GM23338 (cell line): ENCODE data around the gene PPL. TPM values are rescaled to one million over a fixed set of nuclear protein-coding genes. Genes with fewer than 3 reads are reported as not detected.

ENCODE experiments used
- ATAC-seq: fragments of 200-7000 bp; cut with Tn5 transposase; 3 replicates; pipeline ENCODE4 v1.9.1; 2020
- DNase-seq: peaks from one replicate; pipeline ENCODE4 v3.0.0-alpha.2; 2015; ENCODE audit warnings: low spot score
- H2AFZ ChIP-seq: fragments of 200-600 bp; sonication (generic); 2 replicates; pipeline ENCODE4 v1.8.0; 2016; ENCODE audit warnings: antibody characterized with exemption, mild to moderate bottlenecking, moderate library complexity
- H3F3A ChIP-seq: fragments of 200-600 bp; sonication (generic); replicated peaks from 2 replicates; pipeline ENCODE4 v1.8.0; 2017; ENCODE audit warnings: antibody characterized with exemption, mixed run types, low read depth
- H3K27ac ChIP-seq: fragments of 200-600 bp; sonication (generic); 2 replicates; pipeline ENCODE4 v1.6.1; 2016; ENCODE audit warnings: low read depth
- H3K27me3 ChIP-seq: fragments of 200-600 bp; sonication (generic); 2 replicates; pipeline ENCODE4 v1.8.0; 2016; ENCODE audit warnings: mild to moderate bottlenecking, mixed run types, moderate library complexity; ENCODE audit not compliant: insufficient read depth
- H3K36me3 ChIP-seq: fragments of 200-600 bp; sonication (generic); 2 replicates; pipeline ENCODE4 v1.8.0; 2016; ENCODE audit warnings: mild to moderate bottlenecking; ENCODE audit not compliant: insufficient read depth
- H3K4me1 ChIP-seq: fragments of 200-600 bp; sonication (generic); 2 replicates; pipeline ENCODE4 v1.8.0; 2016; ENCODE audit warnings: mild to moderate bottlenecking, moderate library complexity; ENCODE audit not compliant: insufficient read depth
- H3K4me2 ChIP-seq: fragments of 200-600 bp; sonication (generic); 2 replicates; pipeline ENCODE4 v1.7.1; 2017; ENCODE audit warnings: mixed run types
- H3K4me3 ChIP-seq: fragments of 200-600 bp; sonication (generic); 2 replicates; pipeline ENCODE4 v1.6.1; 2016; ENCODE audit warnings: mixed run types
- H3K79me2 ChIP-seq: fragments of 200-600 bp; sonication (generic); replicated peaks from 2 replicates; pipeline ENCODE4 v1.8.0; 2017; ENCODE audit warnings: mild to moderate bottlenecking; ENCODE audit not compliant: insufficient read depth
- H3K9me2 ChIP-seq: fragments of 200-600 bp; sonication (generic); 2 replicates; pipeline ENCODE4 v1.8.0; 2017; ENCODE audit not compliant: insufficient read depth
- H4K20me1 ChIP-seq: fragments of 200-600 bp; sonication (generic); replicated peaks from 2 replicates; pipeline ENCODE4 v1.8.0; 2017; ENCODE audit warnings: mild to moderate bottlenecking; ENCODE audit not compliant: insufficient read depth
- H3K27ac Mint-ChIP-seq: 2 replicates; pipeline ENCODE4 v1.8.0; 2020; ENCODE audit warnings: inconsistent platforms, mild to moderate bottlenecking, moderate library complexity, mixed read lengths
- H3K27me3 Mint-ChIP-seq: 3 replicates; pipeline ENCODE4 v1.8.0; 2022; ENCODE audit warnings: low read depth, mild to moderate bottlenecking, moderate library complexity, mixed read lengths, inconsistent platforms; ENCODE audit not compliant: insufficient read depth, poor library complexity
- H3K36me3 Mint-ChIP-seq: 3 replicates; pipeline ENCODE4 v1.8.0; 2021; ENCODE audit warnings: low read depth, mild to moderate bottlenecking, inconsistent platforms, moderate library complexity, mixed read lengths
- H3K4me1 Mint-ChIP-seq: 3 replicates; pipeline ENCODE4 v1.8.0; 2020; ENCODE audit warnings: mild to moderate bottlenecking, inconsistent platforms, mixed read lengths
- H3K4me3 Mint-ChIP-seq: 3 replicates; pipeline ENCODE4 v1.8.0; 2021; ENCODE audit warnings: moderate library complexity, mild to moderate bottlenecking, inconsistent platforms, mixed read lengths
- H3K9me3 Mint-ChIP-seq: 3 replicates; pipeline ENCODE4 v1.8.0; 2020; ENCODE audit warnings: moderate library complexity, mild to moderate bottlenecking, inconsistent platforms, mixed read lengths
- CREB1 ChIP-seq: fragments of 250-450 bp; sonication (Bioruptor Pico); IDR thresholded peaks from 2 replicates; pipeline ENCODE4 v1.5.0; 2020; ENCODE audit warnings: low read depth, mild to moderate bottlenecking, moderate library complexity
- CTCF ChIP-seq, 2 experiments: fragments of 200-600 bp in 1 of 2; sonication (generic) in 1 of 2; conservative IDR thresholded peaks; 2 replicates each; pipeline versions ENCODE4 v1.5.1 to v1.6.1; 2016 to 2017; ENCODE audit warnings: antibody characterized with exemption in 2 of 2, low read depth in 2 of 2, mild to moderate bottlenecking in 2 of 2, moderate library complexity in 1 of 2
- EZH2 ChIP-seq: fragments of 200-600 bp; sonication (generic); IDR thresholded peaks from one replicate; pipeline ENCODE4 v1.8.0; 2017; ENCODE audit warnings: antibody characterized with exemption, mild to moderate bottlenecking, low read depth; ENCODE audit not compliant: unreplicated experiment
- NANOG ChIP-seq: IDR thresholded peaks from 2 replicates; pipeline ENCODE4 v1.6.1; 2016; ENCODE audit warnings: antibody characterized with exemption, borderline replicate concordance
- POLR2AphosphoS5 ChIP-seq: IDR thresholded peaks from 2 replicates; pipeline ENCODE4 v1.6.1; 2016; ENCODE audit warnings: antibody characterized with exemption, low read depth
- REST ChIP-seq: IDR thresholded peaks from one replicate; pipeline ENCODE4 v1.6.1; 2018; ENCODE audit warnings: antibody characterized with exemption; ENCODE audit not compliant: unreplicated experiment
- STAT1 ChIP-seq: IDR thresholded peaks from one replicate; pipeline ENCODE4 v1.6.1; 2016; ENCODE audit warnings: antibody characterized with exemption; ENCODE audit not compliant: unreplicated experiment
- ZNF114 ChIP-seq: fragments of 250-450 bp; sonication (Bioruptor Pico); IDR thresholded peaks from 2 replicates; pipeline ENCODE4 v1.5.0; 2020; ENCODE audit warnings: mild to moderate bottlenecking, moderate library complexity
- ZNF331 ChIP-seq: fragments of 250-450 bp; sonication (Bioruptor Pico); IDR thresholded peaks from 2 replicates; pipeline ENCODE4 v1.5.0; 2020; ENCODE audit warnings: low read depth, mild to moderate bottlenecking, moderate library complexity
- polyA plus RNA-seq: library from polyadenylated mRNA; unstranded; fragments of >200 nt; fragmentation: Nextera tagmentation; extraction: Ambion mirVana; gene quantifications from 2 replicates; pipeline ENCODE4 v1.2.1, GENCODE V29; 2016
- total RNA-seq: library from RNA; depleted of rRNA; stranded (reverse); fragments of >200 nt; shearing (Covaris generic); gene quantifications from 2 replicates; pipeline ENCODE4 v1.2.3, GENCODE V29; 2014
- TF ChIP-seq, protein P1 (sequence below): IDR thresholded peaks from 2 replicates; pipeline ENCODE4 v1.6.1; 2016; ENCODE audit warnings: antibody characterized with exemption
- TF ChIP-seq, protein P2 (sequence below): fragments of 250-450 bp; sonication (Bioruptor Pico); IDR thresholded peaks from 2 replicates; pipeline ENCODE4 v1.5.0; 2020; ENCODE audit warnings: mild to moderate bottlenecking, moderate library complexity

The PPL gene
- total and polyA plus RNA-seq, 2 experiments from 2014 or later, result 10.6 to 31.7 TPM

DNA sequence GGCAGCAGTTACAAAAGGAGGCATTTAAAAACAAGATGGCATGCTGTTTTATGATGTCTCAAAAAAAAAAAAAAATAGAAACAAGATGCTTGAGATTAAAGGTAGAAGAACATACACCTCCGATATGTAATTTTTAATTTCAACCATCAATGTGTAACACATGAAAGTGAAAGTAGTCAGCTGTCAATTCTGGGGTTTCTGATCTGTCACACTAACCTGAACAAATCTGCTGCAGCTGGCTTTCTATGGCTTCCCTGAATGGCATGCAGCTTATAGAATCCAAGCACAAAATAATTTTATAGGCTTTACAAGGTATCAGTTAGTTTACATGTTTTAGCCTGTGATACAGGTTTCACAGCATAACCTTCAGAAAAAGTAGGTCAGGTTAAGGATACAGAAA, 103.4 kb downstream of the PPL start (continued):
- TF ChIP-seq, protein P1, sequence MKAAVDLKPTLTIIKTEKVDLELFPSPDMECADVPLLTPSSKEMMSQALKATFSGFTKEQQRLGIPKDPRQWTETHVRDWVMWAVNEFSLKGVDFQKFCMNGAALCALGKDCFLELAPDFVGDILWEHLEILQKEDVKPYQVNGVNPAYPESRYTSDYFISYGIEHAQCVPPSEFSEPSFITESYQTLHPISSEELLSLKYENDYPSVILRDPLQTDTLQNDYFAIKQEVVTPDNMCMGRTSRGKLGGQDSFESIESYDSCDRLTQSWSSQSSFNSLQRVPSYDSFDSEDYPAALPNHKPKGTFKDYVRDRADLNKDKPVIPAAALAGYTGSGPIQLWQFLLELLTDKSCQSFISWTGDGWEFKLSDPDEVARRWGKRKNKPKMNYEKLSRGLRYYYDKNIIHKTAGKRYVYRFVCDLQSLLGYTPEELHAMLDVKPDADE, result no peak
- TF ChIP-seq POLR2AphosphoS5, result no peak
- TF ChIP-seq STAT1, result no peak

DNA sequence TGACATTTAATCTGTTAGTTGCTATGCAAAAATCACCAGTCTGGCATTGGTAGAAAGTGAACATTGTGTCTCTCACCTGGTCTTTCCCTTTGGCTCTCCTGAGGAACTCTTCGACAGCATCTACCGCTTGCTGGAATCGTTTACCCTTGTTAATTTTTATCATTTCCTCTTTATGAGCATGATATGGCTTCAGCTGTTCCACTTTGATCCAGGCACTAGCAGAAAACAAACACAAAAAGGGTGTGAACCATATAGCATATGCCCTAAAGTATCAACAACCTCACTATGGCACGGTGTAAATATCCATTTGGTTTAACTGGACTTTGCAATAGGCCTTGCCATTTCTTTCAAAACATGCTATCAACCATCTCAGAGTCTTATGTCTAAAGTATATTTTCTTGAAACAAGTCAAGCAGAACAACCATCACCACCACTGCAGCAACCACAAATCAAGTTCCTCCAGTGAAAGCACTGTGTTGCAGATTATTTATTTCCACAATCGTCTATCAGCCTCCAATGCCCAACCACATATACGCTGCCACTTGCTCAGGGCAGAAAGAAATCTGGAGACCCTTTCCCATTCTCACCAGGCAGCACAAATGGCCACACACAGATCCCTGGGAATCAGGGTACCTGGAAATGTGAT, 104.1 kb downstream of the PPL start:
- H3K27ac Mint-ChIP-seq, result no peak overlapping the region
- ATAC-seq (no peak), DNase-seq (no peak)
- H3K4me3 Mint-ChIP-seq, result no peak overlapping the region
- H3K27me3 ChIP-seq, result no peaks in the 10 kb centered on the region
- H3K36me3 Mint-ChIP-seq, result peaks cover 63% of the 10 kb centered on the region
- H3K4me1 ChIP-seq, result no peaks in the 10 kb centered on the region
- peaks cover 26% of the 10 kb centered on the region for H4K20me1 ChIP-seq
- peaks cover 17% of the 10 kb centered on the region for H3K79me2 ChIP-seq
- peaks cover 3% of the 10 kb centered on the region for H3K27me3 Mint-ChIP-seq
- H3K4me2 ChIP-seq, result no peak overlapping the region
- no peaks in the 10 kb centered on the region for H3K4me1 Mint-ChIP-seq
- H2AFZ ChIP-seq, result no peak overlapping the region
- H3K9me2 ChIP-seq, result no peaks in the 10 kb centered on the region
- 0 out of 2 replicates have a peak, but pooled peaks cover 10% of the 10 kb centered on the region for H3F3A ChIP-seq
- TF ChIP-seq CREB1 (no peak), ZNF114 (CRISPR knock-in tag) (no peak), NANOG (no peak), ZNF331 (CRISPR knock-in tag) (no peak), CTCF (conservative IDR thresholded peaks at IDR 0.05; ENCODE audit: low read depth in 2 of 2) (no peak), EZH2 (no peak), REST (no peak), POLR2AphosphoS5 (no peak)
- TF ChIP-seq, protein P2, sequence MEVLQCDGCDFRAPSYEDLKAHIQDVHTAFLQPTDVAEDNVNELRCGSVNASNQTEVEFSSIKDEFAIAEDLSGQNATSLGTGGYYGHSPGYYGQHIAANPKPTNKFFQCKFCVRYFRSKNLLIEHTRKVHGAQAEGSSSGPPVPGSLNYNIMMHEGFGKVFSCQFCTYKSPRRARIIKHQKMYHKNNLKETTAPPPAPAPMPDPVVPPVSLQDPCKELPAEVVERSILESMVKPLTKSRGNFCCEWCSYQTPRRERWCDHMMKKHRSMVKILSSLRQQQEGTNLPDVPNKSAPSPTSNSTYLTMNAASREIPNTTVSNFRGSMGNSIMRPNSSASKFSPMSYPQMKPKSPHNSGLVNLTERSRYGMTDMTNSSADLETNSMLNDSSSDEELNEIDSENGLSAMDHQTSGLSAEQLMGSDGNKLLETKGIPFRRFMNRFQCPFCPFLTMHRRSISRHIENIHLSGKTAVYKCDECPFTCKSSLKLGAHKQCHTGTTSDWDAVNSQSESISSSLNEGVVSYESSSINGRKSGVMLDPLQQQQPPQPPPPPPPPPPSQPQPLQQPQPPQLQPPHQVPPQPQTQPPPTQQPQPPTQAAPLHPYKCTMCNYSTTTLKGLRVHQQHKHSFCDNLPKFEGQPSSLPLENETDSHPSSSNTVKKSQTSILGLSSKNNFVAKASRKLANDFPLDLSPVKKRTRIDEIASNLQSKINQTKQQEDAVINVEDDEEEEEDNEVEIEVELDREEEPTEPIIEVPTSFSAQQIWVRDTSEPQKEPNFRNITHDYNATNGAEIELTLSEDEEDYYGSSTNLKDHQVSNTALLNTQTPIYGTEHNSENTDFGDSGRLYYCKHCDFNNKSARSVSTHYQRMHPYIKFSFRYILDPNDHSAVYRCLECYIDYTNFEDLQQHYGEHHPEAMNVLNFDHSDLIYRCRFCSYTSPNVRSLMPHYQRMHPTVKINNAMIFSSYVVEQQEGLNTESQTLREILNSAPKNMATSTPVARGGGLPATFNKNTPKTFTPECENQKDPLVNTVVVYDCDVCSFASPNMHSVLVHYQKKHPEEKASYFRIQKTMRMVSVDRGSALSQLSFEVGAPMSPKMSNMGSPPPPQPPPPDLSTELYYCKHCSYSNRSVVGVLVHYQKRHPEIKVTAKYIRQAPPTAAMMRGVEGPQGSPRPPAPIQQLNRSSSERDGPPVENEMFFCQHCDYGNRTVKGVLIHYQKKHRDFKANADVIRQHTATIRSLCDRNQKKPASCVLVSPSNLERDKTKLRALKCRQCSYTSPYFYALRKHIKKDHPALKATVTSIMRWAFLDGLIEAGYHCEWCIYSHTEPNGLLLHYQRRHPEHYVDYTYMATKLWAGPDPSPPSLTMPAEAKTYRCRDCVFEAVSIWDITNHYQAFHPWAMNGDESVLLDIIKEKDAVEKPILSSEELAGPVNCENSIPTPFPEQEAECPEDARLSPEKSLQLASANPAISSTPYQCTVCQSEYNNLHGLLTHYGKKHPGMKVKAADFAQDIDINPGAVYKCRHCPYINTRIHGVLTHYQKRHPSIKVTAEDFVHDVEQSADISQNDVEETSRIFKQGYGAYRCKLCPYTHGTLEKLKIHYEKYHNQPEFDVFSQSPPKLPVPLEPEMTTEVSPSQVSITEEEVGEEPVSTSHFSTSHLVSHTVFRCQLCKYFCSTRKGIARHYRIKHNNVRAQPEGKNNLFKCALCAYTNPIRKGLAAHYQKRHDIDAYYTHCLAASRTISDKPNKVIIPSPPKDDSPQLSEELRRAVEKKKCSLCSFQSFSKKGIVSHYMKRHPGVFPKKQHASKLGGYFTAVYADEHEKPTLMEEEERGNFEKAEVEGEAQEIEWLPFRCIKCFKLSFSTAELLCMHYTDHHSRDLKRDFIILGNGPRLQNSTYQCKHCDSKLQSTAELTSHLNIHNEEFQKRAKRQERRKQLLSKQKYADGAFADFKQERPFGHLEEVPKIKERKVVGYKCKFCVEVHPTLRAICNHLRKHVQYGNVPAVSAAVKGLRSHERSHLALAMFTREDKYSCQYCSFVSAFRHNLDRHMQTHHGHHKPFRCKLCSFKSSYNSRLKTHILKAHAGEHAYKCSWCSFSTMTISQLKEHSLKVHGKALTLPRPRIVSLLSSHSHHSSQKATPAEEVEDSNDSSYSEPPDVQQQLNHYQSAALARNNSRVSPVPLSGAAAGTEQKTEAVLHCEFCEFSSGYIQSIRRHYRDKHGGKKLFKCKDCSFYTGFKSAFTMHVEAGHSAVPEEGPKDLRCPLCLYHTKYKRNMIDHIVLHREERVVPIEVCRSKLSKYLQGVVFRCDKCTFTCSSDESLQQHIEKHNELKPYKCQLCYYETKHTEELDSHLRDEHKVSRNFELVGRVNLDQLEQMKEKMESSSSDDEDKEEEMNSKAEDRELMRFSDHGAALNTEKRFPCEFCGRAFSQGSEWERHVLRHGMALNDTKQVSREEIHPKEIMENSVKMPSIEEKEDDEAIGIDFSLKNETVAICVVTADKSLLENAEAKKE (CRISPR knock-in tag), result no peak
- H3K4me3 ChIP-seq, result no peak overlapping the region
- H3K9me3 Mint-ChIP-seq, result no peaks in the 10 kb centered on the region
- H3K36me3 ChIP-seq, result peaks cover 50% of the 10 kb centered on the region
- no peak overlapping the region for H3K27ac ChIP-seq
